OCI-LY7 (cell line): ENCODE results near the gene PLEKHF1. TPM values are rescaled to one million over a fixed set of nuclear protein-coding genes. Genes with fewer than 3 reads are reported as not detected.
"Not testable (repeated sequence)": the region's sequence is repeated elsewhere in the genome, so short reads cannot be mapped to it uniquely, and the experiment has no call there.

Experiments
- BruUV-seq: library from RNA; stranded (reverse); fragments of 400-500 nt; replicated peaks from 2 replicates; lab custom pipeline; 2021; lab: Mats Ljungman, UMichigan
- CTCF ChIA-PET: fragments of 300-600 bp; sonication (Branson Sonifier 250); formaldehyde crosslinking; loops from one replicate; lab custom pipeline; 2022; ENCODE audit warnings: antibody characterized with exemption; ENCODE audit not compliant: unreplicated experiment; lab: Charles Lee
- POLR2A ChIA-PET: fragments of 300-600 bp; sonication (Branson Sonifier 250); formaldehyde crosslinking; loops from one replicate; lab custom pipeline; 2022; ENCODE audit warnings: antibody characterized with exemption; lab: Charles Lee
- DNase-seq: peaks from one replicate; pipeline ENCODE4 v3.0.0-alpha.2; 2015; ENCODE audit warnings: low spot score
- H2AFZ ChIP-seq: fragments of 200-600 bp; sonication (generic), shearing (Covaris generic); 2 replicates; pipeline ENCODE4 v1.6.1; 2014; ENCODE audit warnings: mild to moderate bottlenecking, antibody characterized with exemption, low read length, moderate library complexity
- H3K27ac ChIP-seq: fragments of 200-600 bp; sonication (generic); 2 replicates; pipeline ENCODE4 v1.5.1; 2014; ENCODE audit warnings: mixed run types, low read depth, mild to moderate bottlenecking, moderate library complexity, low read length, inconsistent platforms; ENCODE audit not compliant: poor library complexity, severe bottlenecking
- H3K36me3 ChIP-seq: fragments of 200-600 bp; sonication (generic); 2 replicates; pipeline ENCODE4 v1.6.1; 2014; ENCODE audit warnings: mild to moderate bottlenecking, antibody characterized with exemption, low read length, moderate library complexity, mixed read lengths; ENCODE audit not compliant: insufficient read depth
- H3K4me1 ChIP-seq: fragments of 200-600 bp; sonication (generic); 2 replicates; pipeline ENCODE4 v1.5.1; 2014; ENCODE audit warnings: mild to moderate bottlenecking, low read length; ENCODE audit not compliant: insufficient read depth, poor library complexity, severe bottlenecking
- H3K4me2 ChIP-seq: fragments of 200-600 bp; sonication (generic); 2 replicates; pipeline ENCODE4 v1.6.1; 2014; ENCODE audit warnings: mild to moderate bottlenecking, low read length
- H3K4me3 ChIP-seq: fragments of 200-600 bp; sonication (generic); 2 replicates; pipeline ENCODE4 v1.5.1; 2014; ENCODE audit warnings: mild to moderate bottlenecking, low read depth, low read length; ENCODE audit not compliant: poor library complexity, severe bottlenecking
- H3K79me2 ChIP-seq: fragments of 200-600 bp; sonication (generic); 2 replicates; pipeline ENCODE4 v1.6.1; 2016; ENCODE audit warnings: low read depth, mild to moderate bottlenecking, low read length, moderate library complexity, mixed read lengths; ENCODE audit not compliant: insufficient read depth
- H3K9me2 ChIP-seq: fragments of 200-600 bp; sonication (generic); 2 replicates; pipeline ENCODE4 v1.6.1; 2016; ENCODE audit warnings: mild to moderate bottlenecking, low read length, mixed read lengths; ENCODE audit not compliant: insufficient read depth
- H3K9me3 ChIP-seq: fragments of 200-600 bp; sonication (generic); 2 replicates; pipeline ENCODE4 v1.6.1; 2014; ENCODE audit warnings: mild to moderate bottlenecking, mixed run types, low read length, mixed read lengths
- H4K20me1 ChIP-seq: fragments of 200-600 bp; sonication (generic); 2 replicates; pipeline ENCODE4 v1.6.1; 2014; ENCODE audit warnings: mild to moderate bottlenecking, antibody characterized with exemption, low read length, moderate library complexity, mixed read lengths; ENCODE audit not compliant: insufficient read depth
- EZH2phosphoT487 ChIP-seq: fragments of 200-600 bp; sonication (generic); IDR thresholded peaks from 2 replicates; pipeline ENCODE4 v1.6.1; 2018; ENCODE audit warnings: low read depth, borderline replicate concordance, mild to moderate bottlenecking, mixed run types, antibody characterized with exemption, low read length, moderate library complexity, mixed read lengths
- intact Hi-C: fragments of 100-400 bp; cut with micrococcal nuclease; formaldehyde crosslinking; loops from one replicate; pipeline ENCODE4 v1.10.0; 2022; ENCODE audit not compliant: unreplicated experiment
- total RNA-seq, 2 experiments: library from RNA; depleted of rRNA in 1 of 2; stranded (reverse); fragments of >200 nt in 1 of 2; shearing (Covaris generic) in 1 of 2; gene quantifications; 2 replicates each; pipeline ENCODE4 v1.2.3, GENCODE V29; 2014 to 2022
- TF ChIP-seq, protein P1 (sequence below): fragments of 200-600 bp; sonication (generic); conservative IDR thresholded peaks from 2 replicates; pipeline ENCODE4 v1.5.1; 2014; ENCODE audit warnings: mild to moderate bottlenecking, antibody characterized with exemption, low read length, moderate library complexity, mixed read lengths

Gene PLEKHF1
- total RNA-seq, 2 experiments from 2014 or later, result 5.0 to 7.0 TPM

DNA sequence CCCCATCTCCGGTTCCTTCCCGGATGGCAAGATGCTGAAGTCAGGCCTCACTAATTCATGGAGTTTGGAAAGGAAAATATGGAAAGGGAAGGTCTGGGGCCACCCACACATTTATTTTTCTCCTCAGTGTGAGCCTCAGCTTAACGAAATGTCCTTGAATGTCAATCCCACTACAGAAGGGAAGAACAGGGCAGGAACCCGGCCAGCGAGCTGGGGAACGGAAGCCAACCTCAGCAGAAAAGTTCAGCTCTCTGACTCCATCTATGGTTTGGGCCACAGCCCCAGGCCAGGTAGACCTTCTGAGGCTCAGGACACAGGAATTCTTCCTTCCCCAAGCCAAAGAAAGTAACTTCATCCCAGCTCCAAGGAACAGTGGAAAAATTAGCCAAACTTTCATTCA is 41.4 kb downstream of the PLEKHF1 start:
- no peak for DNase-seq
- no peak for TF ChIP-seq EZH2phosphoT487
- TF ChIP-seq, protein P1, sequence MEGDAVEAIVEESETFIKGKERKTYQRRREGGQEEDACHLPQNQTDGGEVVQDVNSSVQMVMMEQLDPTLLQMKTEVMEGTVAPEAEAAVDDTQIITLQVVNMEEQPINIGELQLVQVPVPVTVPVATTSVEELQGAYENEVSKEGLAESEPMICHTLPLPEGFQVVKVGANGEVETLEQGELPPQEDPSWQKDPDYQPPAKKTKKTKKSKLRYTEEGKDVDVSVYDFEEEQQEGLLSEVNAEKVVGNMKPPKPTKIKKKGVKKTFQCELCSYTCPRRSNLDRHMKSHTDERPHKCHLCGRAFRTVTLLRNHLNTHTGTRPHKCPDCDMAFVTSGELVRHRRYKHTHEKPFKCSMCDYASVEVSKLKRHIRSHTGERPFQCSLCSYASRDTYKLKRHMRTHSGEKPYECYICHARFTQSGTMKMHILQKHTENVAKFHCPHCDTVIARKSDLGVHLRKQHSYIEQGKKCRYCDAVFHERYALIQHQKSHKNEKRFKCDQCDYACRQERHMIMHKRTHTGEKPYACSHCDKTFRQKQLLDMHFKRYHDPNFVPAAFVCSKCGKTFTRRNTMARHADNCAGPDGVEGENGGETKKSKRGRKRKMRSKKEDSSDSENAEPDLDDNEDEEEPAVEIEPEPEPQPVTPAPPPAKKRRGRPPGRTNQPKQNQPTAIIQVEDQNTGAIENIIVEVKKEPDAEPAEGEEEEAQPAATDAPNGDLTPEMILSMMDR, result no peak
- Histone ChIP-seq H2AFZ (no peak overlapping the region), H4K20me1 (no peaks in the 10 kb centered on the region), H3K79me2 (no peaks in the 10 kb centered on the region), H3K4me2 (no peak overlapping the region), H3K36me3 (peaks cover 17% of the 10 kb centered on the region; the same call in 1 of the 2 replicates), H3K9me3 (no peaks in the 10 kb centered on the region), H3K9me2 (no peaks in the 10 kb centered on the region), H3K4me3 (no peak overlapping the region), H3K4me1 (no peaks in the 10 kb centered on the region), H3K27ac (no peak overlapping the region)
- intact Hi-C loops, result no loop called here
- CTCF ChIA-PET, result interaction anchor here (0.6 kb wide), 1 partner anchor 77 kb away, joined by 3 read pairs; no protein-coding TSS in a partner anchor
- POLR2A ChIA-PET, result no interaction called here
- no TSS peak for BruUV-seq

DNA sequence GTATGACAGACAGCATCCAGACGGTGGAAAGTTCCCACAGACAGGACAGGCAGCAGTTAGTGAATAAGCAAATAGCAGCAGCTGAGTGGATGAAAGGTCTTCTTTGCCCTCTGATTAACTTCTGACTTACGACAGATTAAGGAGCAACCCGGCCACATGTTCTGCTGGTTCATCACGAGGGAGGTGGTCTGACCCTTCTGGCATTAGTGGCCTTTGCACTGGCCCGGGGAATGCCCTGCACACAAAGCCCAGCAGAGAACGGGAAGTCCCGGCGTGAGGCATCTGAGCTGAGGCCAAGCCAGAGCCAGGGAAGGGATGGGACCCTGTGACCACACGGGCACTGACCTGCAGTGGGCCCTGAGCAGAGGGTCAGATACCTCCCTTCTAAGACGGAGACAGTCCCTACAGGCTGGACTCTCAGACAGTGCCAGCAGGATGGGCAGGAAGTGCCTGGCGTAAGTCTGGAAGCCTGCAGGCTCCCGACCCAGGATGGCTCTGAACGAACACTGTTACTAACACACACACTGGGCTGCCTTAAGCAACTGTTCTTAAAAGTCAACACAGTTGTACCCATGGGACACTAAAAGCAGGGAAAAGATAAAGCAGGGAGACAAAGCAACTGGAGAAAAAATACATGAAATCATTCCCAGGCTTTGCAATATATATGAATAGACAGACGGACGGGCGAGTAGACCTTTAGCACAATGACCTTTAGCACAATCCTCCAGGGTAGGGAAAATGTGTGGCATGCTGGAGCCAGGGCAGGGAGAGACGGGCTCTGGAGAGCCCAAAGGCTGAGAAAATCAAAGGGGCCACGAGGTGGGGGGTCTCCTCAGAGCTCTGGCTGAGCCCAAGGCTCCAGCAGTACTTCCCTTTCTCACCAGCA is 43.5 kb downstream of the PLEKHF1 start:
- Histone ChIP-seq H3K4me1 (peaks cover 7% of the 10 kb centered on the region), H4K20me1 (no peaks in the 10 kb centered on the region), H3K36me3 (peaks cover 17% of the 10 kb centered on the region; the same call in 1 of the 2 replicates), H3K9me3 (no peaks in the 10 kb centered on the region), H3K9me2 (no peaks in the 10 kb centered on the region), H3K79me2 (no peaks in the 10 kb centered on the region), H2AFZ (no peak overlapping the region), H3K4me3 (no peak overlapping the region), H3K27ac (no peak overlapping the region), H3K4me2 (no peak overlapping the region)
- DNase-seq, result no peak
- ChIA-PET CTCF (no interaction called here), POLR2A (no interaction called here)
- intact Hi-C loops, result no loop called here
- BruUV-seq, result no TSS peak
- TF ChIP-seq, protein P1, result no peak
- TF ChIP-seq EZH2phosphoT487, result no peak

- H2AFZ ChIP-seq, result not testable (repeated sequence)
Measured at GRCh38 chr19:29709440-29709798, 44.2 kb downstream of the PLEKHF1 start.

More at GRCh38 chr19:29709440-29709798, 44.2 kb downstream of the PLEKHF1 start:
- BruUV-seq, H4K20me1 ChIP-seq, CTCF ChIA-PET, H3K9me2 ChIP-seq, intact Hi-C loops, POLR2A ChIA-PET, H3K4me2 ChIP-seq, DNase-seq, H3K9me3 ChIP-seq, H3K79me2 ChIP-seq, H3K4me3 ChIP-seq, H3K27ac ChIP-seq: not testable (repeated sequence)
- H3K4me1 ChIP-seq, result peaks cover 14% of the 10 kb centered on the region
- peaks cover 17% of the 10 kb centered on the region; the same call in 1 of the 2 replicates for H3K36me3 ChIP-seq
